NT2/D1 (cell line): ENCODE data around the gene TBC1D10A.

Experiments used
- YY1 ChIP-seq: IDR thresholded peaks from 2 replicates; pipeline ENCODE4 v1.6.1; 2011; ENCODE audit not compliant: insufficient read length, insufficient read depth
- ZNF274 ChIP-seq: IDR thresholded peaks from 2 replicates; pipeline ENCODE4 v1.6.1; 2011; ENCODE audit warnings: mild to moderate bottlenecking, low read depth, low read length

GRCh38 chr22:30274437-30274812 lies 52.3 kb downstream of the TBC1D10A start:
- no peak for TF ChIP-seq ZNF274
- no peak for TF ChIP-seq YY1
